HG02571 (cell line): ENCODE data around the gene EFCAB7.

Experiments used
- ATAC-seq: cut with Tn5 transposase; IDR thresholded peaks from one replicate; pipeline ENCODE4 v1.9.1; 2021; ENCODE audit warnings: mild to moderate bottlenecking, moderate library complexity; ENCODE audit not compliant: unreplicated experiment

The EFCAB7 gene

DNA sequence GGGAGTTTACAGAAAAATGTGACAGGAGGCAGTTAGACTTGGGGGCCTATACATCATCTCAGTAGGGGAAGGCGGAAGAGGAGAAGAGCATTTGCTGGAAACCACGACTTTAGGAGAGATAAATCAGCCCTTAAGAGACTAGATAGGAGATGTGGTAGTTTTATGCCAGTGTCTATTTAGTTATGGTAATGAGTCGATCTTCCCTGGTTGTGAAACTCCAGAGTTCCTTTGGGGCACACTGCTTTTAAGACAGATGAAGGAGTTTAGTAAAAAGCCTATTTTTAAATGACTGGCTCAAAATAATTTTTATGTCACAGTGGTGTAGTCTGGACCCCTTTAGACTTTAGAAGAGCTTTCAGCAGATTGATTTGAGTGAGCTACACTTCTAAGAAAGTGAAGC is 77.7 kb downstream of the EFCAB7 start:
- ATAC-seq: no peak

DNA sequence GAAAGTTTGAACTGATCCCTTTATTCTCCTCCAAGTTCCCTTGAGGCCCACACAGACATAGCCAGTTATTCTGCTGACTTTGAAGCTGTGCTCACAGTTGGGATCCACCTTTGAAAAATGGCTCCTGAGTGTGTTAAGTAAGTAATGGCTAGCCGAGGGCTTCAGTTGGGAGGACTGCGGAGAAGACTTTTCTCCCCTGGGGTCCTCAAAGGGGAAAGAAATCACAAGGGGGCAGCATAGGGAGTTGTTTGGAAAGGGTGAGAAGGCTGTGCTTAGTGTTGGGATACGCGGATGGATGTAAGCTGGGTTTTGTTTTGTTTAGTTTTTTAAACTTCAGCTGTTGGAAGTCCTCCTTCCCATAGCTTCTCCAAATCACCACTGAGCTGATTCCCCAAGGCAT is 78.1 kb downstream of the EFCAB7 start:
- ATAC-seq: no peak

DNA sequence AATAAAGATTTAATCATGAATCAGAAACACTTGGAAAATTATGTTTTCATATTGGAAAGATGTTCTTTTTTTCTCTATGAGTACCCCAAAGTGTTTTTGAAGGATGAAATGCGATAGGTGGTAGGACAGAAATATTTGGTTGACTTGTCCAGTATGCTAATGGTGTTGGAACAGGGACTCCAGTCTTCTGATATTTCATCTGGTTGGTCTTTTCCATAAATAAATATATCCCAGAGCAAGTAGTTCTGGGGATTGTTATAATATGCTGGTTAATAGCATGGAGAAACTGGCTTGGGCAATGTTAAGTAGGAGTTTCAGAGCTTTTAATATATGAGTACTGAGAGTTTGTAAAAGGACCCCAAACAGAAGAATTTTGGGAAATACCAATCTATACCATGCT is 78.6 kb downstream of the EFCAB7 start:
- ATAC-seq: no peak

DNA sequence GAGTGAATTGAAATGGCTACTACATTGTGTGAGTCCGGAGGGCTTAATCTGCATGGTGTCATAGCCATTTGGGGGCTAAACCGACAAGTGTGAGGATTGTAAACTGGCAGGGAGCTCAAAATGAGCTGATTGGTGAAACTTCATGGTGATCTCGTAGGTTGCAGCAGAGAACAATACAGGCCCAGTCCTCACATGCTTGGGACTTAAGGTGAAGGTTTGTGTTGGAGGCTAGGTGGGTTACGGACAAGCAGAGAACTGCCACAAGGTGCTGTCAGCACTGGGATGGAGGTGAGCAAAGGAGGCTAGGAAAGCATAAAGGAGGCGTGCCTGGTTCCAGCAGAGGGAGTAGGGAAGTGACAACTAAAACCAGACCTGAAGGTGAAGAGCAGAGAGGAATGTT is 79.3 kb downstream of the EFCAB7 start:
- no peak for ATAC-seq

DNA sequence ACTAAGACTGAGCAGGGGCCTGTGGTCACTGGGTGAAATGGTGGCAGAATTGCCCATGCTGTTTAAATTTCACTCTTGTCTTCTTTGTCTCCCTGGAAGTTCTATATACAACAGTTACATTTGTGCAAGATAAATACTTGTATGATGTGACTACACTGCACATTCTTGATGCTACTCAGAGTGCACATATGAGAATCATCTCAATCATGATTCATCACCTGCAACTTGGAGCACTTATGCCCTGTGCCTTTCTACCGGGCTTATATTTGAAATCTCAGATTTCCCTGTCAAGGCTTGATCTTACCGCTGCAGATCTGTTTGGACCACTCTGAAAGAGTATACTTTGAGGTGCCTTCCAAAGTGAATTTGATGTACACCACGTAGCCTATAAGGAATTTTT is 80.5 kb downstream of the EFCAB7 start:
- ATAC-seq: no peak

DNA sequence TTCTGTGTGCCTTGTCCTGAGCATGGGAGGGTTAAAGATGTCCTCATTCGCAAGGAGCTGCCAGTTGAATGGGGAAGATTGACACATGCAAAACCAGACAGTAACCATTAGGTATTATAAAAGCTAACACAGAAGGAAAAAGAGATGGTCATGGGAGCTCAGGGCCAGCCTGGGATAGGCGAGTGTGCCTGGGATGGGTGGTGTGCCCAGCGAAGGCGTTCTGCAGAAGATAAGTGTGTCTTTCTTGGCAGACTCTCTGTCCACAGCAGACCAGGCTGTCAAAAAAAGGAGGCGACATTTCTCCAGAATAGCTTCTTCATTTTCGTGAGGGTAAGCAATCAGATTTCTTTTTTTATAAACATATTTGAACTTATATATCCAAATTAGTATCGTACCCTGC is 84.0 kb downstream of the EFCAB7 start:
- no peak for ATAC-seq

DNA sequence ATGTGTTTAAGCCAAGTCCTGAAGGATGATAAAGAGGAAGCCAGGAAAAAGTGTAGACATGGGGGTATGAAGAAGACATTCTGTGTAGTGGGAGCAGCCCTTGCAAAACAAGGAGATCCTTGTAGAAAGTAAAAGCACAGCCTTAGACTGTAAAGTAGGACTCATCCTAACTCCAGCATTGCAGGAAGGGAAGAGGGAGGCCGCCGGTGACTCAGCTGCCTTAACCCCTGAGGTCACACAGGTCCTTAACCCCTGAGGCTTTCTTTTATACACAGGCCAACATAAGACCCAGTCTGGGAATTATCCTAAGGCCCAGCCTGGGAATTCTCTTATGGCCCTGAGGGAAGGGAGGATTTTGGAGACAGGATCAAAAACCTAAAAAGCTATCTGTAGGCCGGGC is 87.9 kb downstream of the EFCAB7 start:
- no peak for ATAC-seq

DNA sequence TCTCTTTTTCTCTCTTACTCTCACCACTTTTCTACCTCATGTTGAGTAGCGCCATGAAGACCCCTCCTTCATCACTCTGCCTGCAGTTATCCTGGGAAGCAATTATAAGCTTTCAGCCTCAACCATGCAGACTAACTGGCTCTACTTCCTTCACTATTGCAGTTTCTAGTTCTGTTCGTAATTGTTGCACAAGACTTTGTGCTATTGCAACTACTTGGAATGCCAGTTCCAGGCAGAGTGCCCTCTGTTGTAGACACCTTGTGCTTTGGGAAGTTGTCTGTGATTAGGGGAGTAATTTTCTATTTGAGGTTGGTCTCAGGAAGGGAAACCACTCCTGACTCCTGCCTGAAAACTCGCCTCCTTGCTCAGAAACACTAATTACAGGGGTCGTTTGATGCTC is 89.2 kb downstream of the EFCAB7 start:
- ATAC-seq: no peak

DNA sequence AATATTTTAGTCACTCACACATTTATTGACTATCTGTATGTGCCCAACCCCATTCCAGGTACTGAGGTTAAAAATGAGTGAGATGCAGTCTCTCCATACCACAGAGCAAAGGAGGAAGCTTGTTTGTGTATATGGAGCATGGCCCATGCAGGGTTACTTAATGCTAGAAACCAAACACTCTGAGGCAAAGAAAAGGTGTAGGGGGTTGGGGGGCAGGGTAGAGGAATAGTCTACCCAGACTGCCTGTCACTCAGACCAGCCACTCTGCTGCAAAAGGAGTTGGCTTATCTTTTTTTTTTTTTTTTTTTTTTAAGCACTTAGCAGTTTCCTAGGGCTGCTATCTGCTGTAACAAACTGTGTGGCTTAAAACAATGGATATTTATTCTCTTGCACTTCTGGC is 89.6 kb downstream of the EFCAB7 start:
- ATAC-seq: no peak

DNA sequence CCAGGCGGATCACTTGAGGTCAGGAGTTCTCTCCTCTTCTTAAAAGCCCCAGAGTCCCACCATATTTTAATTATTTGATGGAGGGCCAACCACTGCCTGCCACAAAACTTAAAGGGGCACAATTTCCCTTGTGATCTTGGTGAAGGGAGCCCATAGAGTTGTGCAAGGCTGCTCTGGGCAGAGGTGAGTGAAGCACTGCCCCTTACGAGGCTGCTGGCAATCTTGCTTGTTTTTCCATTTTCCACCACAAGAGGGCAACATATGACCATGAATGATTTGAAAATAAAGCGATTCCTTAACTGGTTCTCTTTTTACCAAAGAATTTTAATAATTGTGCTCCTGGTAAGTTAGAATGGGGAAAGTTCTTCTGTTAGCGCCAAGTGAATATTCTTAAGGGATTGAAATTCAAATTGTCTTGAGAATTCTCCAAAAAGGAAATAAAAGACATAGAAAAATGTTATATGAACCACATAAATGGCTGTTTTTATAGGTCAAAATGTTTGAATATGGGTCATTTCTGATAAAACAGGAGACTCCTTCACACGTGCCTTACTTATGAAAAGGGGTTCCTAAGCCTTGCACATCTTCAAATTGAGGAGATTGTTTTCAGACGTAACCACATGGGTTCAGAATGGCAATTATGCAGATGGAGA is 92.6 kb downstream of the EFCAB7 start:
- no peak for ATAC-seq

DNA sequence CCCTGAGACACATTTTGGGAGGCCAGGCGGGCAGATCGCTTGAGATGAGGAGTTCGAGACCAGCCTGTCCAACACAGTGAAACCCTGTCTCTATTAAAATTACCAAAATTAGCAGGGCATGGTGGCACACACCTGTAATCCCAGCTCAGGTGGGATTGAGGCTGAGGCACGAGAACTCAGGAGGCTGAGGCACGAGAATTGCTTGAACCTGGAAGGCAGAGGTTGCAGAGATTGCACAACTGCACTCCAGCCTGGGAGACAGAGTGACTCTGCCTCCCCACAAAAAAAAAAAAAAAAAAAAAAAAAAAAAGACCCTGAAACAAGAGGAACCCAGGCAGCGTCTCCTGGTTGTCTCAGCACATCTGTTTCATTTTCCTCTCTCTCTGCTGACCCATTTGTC is 94.1 kb downstream of the EFCAB7 start:
- ATAC-seq: no peak

DNA sequence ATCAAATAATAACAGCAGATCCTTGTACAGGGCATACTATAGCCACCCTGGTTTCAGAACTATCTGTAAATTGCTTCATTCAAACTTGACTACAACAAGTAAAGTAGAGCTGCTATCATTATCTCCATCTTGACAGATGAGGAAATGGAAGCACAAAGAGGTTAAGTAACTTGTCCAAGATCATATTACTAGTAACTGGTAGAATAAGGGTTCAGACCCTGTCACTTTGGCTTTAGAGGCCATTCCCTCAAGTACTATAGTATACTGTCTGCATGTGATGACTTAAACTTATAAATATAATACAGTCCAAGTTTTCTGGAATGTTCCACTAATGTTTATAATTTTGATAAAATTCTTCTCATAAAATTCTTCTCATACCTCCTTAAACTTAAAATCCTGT is 94.7 kb downstream of the EFCAB7 start:
- no peak for ATAC-seq

DNA sequence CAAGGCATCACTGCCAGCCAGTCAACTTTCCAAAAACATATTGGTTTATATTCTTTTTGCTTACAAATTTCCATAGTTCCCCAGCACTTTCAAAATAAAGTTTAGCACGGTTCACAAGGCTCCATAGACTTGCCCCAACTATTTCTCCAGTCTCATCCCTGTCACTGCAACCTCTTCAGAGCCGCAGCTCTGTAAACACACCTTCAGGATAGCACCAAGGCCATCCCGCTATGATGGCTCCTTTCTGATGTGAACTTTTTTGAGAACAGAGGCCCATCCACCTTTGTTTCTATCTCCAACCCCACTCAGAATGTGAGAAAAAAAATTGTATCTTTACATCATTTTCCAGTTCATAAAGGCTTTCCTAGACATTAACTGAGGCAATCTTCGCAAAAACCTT is 96.2 kb downstream of the EFCAB7 start:
- ATAC-seq: no peak

DNA sequence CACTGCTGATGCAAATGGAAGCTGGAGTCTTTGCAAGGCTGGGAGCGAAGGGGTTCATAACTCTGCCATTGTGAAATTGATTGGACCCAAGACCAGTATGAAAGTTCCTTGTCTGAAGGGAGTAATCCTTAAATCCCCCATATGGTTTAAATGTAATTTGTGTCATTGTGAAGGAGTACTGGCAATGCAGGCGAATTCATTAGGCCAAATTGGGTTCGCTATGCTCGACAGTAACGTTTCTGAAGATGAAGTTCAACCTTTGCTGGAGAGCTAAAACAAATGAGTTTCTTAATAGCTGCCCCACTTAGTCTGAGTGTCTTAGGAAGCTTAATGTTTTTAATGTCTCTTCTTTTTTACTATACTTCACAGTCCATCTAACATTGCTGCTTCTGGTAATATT is 97.3 kb downstream of the EFCAB7 start:
- no peak for ATAC-seq

DNA sequence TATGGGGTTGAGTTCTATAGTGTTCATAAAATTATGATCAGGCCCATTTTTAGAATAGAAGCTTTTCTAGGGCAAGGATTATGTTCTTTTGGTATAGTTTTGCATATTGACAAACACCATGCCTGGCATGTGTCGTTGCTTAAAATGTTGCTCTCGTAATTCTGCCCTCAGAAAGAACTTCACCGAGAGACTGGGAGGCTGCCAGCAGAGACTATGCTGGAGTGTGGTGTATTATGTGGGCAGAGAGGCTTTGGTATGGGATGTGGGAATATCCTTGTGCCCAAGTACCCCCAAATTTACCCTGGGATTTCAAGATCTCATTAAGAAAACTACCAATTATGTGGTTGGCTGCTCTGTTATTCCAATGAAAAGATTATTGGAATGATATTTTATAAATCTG is 97.8 kb downstream of the EFCAB7 start:
- ATAC-seq: no peak

DNA sequence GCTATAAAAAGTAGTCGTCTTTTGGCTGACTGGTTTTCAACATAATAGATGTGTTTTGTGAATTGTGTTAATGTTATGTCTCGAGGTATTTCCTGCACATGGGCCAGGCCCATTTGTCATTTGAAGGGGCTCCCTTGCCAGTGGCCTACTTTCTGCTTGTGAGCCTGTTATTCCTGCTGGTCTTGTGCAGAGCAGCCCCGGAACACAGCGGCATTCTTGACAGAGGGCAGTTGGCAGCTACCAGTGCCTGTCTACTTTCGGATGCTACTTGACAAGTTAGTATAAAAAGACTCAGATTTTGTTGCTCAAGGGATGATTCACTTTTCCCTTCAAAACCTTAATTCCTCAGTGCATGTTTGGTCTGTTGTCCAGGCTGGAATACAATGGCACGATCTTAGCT is 98.4 kb downstream of the EFCAB7 start:
- ATAC-seq: no peak
